HepG2 (cell line): Measurements from ENCODE around the gene PMVK. TPM values are rescaled to one million over a fixed set of nuclear protein-coding genes. Genes with fewer than 3 reads are reported as not detected.

Experiments
- ATRX ChIP-seq: sonication (generic); formaldehyde crosslinking; IDR thresholded peaks from 2 replicates; pipeline ENCODE4 v1.4.0; 2020; ENCODE audit warnings: missing genetic modification reagents, borderline replicate concordance
- DDIT3 ChIP-seq: sonication (generic); formaldehyde crosslinking; IDR thresholded peaks from 2 replicates; pipeline ENCODE4 v1.4.0; 2020; ENCODE audit warnings: mild to moderate bottlenecking, missing genetic modification reagents
- FOXA1 ChIP-seq, 2 experiments: fragments of 450-650 bp in 1 of 2; sonication (generic) in 1 of 2; formaldehyde crosslinking in 1 of 2; IDR thresholded peaks; 2 replicates each; pipeline versions ENCODE4 v1.4.0 to v1.6.1; 2016 to 2020; ENCODE audit warnings: missing genetic modification reagents in 1 of 2
- FOXK1 ChIP-seq: sonication (generic); formaldehyde crosslinking; IDR thresholded peaks from 2 replicates; pipeline ENCODE4 v1.4.0; 2020; ENCODE audit warnings: low read depth, missing genetic modification reagents, borderline replicate concordance
- FOXP1 ChIP-seq, 2 experiments: fragments of 450-650 bp in 1 of 2; IDR thresholded peaks; 2 replicates each; pipeline ENCODE4 v1.6.1; 2017 to 2018; ENCODE audit warnings: antibody characterized with exemption in 1 of 2
- KDM1A ChIP-seq: IDR thresholded peaks from 2 replicates; pipeline ENCODE4 v1.6.1; 2016; ENCODE audit warnings: missing compliant biosample characterization
- NONO ChIP-seq, 2 experiments: fragments of 450-650 bp in 1 of 2; sonication (generic) in 1 of 2; formaldehyde crosslinking in 1 of 2; IDR thresholded peaks in 1 of 2; conservative IDR thresholded peaks in 1 of 2; 2 replicates each; pipeline versions ENCODE4 v1.6.1 to v1.8.0; 2017 to 2022; ENCODE audit warnings: mild to moderate bottlenecking in 1 of 2, missing genetic modification reagents in 1 of 2, moderate library complexity in 1 of 2
- PATZ1 ChIP-seq: sonication (generic); formaldehyde crosslinking; IDR thresholded peaks from 2 replicates; pipeline ENCODE4 v1.4.0; 2020; ENCODE audit warnings: missing genetic modification reagents
- RARG ChIP-seq: sonication (generic); formaldehyde crosslinking; IDR thresholded peaks from 2 replicates; pipeline ENCODE4 v1.4.0; 2020; ENCODE audit warnings: low read depth, mild to moderate bottlenecking, missing genetic modification reagents
- REL ChIP-seq: sonication (generic); formaldehyde crosslinking; conservative IDR thresholded peaks from 2 replicates; pipeline ENCODE4 v1.8.0; 2022; ENCODE audit warnings: mild to moderate bottlenecking, missing genetic modification reagents, moderate library complexity
- SIX1 ChIP-seq: sonication (generic); formaldehyde crosslinking; IDR thresholded peaks from 2 replicates; pipeline ENCODE4 v1.4.0; 2020; ENCODE audit warnings: missing genetic modification reagents, borderline replicate concordance
- SMAD3 ChIP-seq: sonication (generic); formaldehyde crosslinking; IDR thresholded peaks from 2 replicates; pipeline ENCODE4 v1.4.0; 2020; ENCODE audit warnings: missing genetic modification reagents
- SRY ChIP-seq: sonication (generic); formaldehyde crosslinking; IDR thresholded peaks from 2 replicates; pipeline ENCODE4 v1.8.0; 2022; ENCODE audit warnings: mild to moderate bottlenecking, missing genetic modification reagents
- ZBTB3 ChIP-seq: sonication (generic); formaldehyde crosslinking; IDR thresholded peaks from 2 replicates; pipeline ENCODE4 v1.4.0; 2020; ENCODE audit warnings: low read depth, mild to moderate bottlenecking, moderate library complexity, missing genetic modification reagents, borderline replicate concordance
- ZBTB38 ChIP-seq: sonication (generic); formaldehyde crosslinking; IDR thresholded peaks from 2 replicates; pipeline ENCODE4 v1.5.1; 2020; ENCODE audit warnings: mild to moderate bottlenecking, missing genetic modification reagents
- ZFP41 ChIP-seq: sonication (generic); formaldehyde crosslinking; IDR thresholded peaks from 2 replicates; pipeline ENCODE4 v1.4.0; 2020; ENCODE audit warnings: mild to moderate bottlenecking, missing genetic modification reagents, borderline replicate concordance
- ZNF10 ChIP-seq: sonication (generic); formaldehyde crosslinking; IDR thresholded peaks from 2 replicates; pipeline ENCODE4 v1.4.0; 2020; ENCODE audit warnings: mild to moderate bottlenecking, low read depth, missing genetic modification reagents, borderline replicate concordance
- ZNF121 ChIP-seq: sonication (generic); formaldehyde crosslinking; IDR thresholded peaks from 2 replicates; pipeline ENCODE4 v1.5.0; 2020; ENCODE audit warnings: mild to moderate bottlenecking, missing genetic modification reagents
- ZSCAN29 ChIP-seq: sonication (generic); formaldehyde crosslinking; conservative IDR thresholded peaks from 2 replicates; pipeline ENCODE4 v1.4.0; 2020; ENCODE audit warnings: mild to moderate bottlenecking, missing genetic modification reagents
- polyA plus RNA-seq, 8 experiments: library from polyadenylated mRNA; depleted of rRNA in 3 of 8; stranded (reverse) in 7 of 8; unstranded in 1 of 8; fragments of >200 nt; fragmentation: Illumina TruSeq in 4 of 8; extraction: Trizol in 4 of 8; gene quantifications; 2 replicates each; pipeline versions ENCODE4 v1.2.1 to v1.2.3, GENCODE V29; 2011 to 2016; ENCODE audit warnings: low read depth in 4 of 8, missing spikeins in 1 of 8, mixed read lengths in 1 of 8; ENCODE audit not compliant: insufficient read depth in 1 of 8
- total RNA-seq, 5 experiments: library from RNA; depleted of rRNA; stranded (reverse); fragments of >200 nt; fragmentation: Illumina TruSeq; extraction: Trizol; gene quantifications; 2 replicates each; pipeline ENCODE4 v1.2.3, GENCODE V29; 2016; ENCODE audit warnings: low read depth in 1 of 5
- TF ChIP-seq, protein P1 (sequence below): sonication (generic); formaldehyde crosslinking; IDR thresholded peaks from 2 replicates; pipeline ENCODE4 v1.4.0; 2020; ENCODE audit warnings: missing genetic modification reagents
- TF ChIP-seq, protein P2 (sequence below): sonication (generic); formaldehyde crosslinking; IDR thresholded peaks from 2 replicates; pipeline ENCODE4 v1.5.1; 2020; ENCODE audit warnings: mild to moderate bottlenecking, missing genetic modification reagents, moderate library complexity

The PMVK gene
- total and polyA plus RNA-seq, 2 of the 13 experiments (the other 11 are each of a cell fraction or from before 2014, with no cell fraction given): 3.9 to 12.6 TPM

GRCh38 chr1:154938604-154939399 is 2.3 kb upstream of the PMVK start (continued):
- no peak for TF ChIP-seq ZBTB38 (CRISPR knock-in tag)
- TF ChIP-seq DDIT3: no peak
- TF ChIP-seq, protein P1, sequence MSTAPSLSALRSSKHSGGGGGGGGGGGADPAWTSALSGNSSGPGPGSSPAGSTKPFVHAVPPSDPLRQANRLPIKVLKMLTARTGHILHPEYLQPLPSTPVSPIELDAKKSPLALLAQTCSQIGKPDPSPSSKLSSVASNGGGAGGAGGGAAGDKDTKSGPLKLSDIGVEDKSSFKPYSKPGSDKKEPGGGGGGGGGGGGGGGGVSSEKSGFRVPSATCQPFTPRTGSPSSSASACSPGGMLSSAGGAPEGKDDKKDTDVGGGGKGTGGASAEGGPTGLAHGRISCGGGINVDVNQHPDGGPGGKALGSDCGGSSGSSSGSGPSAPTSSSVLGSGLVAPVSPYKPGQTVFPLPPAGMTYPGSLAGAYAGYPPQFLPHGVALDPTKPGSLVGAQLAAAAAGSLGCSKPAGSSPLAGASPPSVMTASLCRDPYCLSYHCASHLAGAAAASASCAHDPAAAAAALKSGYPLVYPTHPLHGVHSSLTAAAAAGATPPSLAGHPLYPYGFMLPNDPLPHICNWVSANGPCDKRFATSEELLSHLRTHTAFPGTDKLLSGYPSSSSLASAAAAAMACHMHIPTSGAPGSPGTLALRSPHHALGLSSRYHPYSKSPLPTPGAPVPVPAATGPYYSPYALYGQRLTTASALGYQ (CRISPR knock-in tag): no peak
- no peak for TF ChIP-seq SRY
- no peak for TF ChIP-seq FOXA1 (IDR thresholded peaks at IDR 0.05)
- TF ChIP-seq FOXA1 (CRISPR knock-in tag; IDR thresholded peaks at IDR 0.05): no peak
- no peak for TF ChIP-seq SMAD3 (CRISPR knock-in tag)
- TF ChIP-seq ATRX: no peak
- TF ChIP-seq ZBTB3 (CRISPR knock-in tag): no peak
- no peak for TF ChIP-seq ZNF10
- TF ChIP-seq ZFP41 (CRISPR knock-in tag): no peak
- no peak for TF ChIP-seq RARG (CRISPR knock-in tag)
- TF ChIP-seq ZNF121 (CRISPR knock-in tag): peak; percentile 97
- no peak for TF ChIP-seq ZSCAN29 (CRISPR knock-in tag)
- no peak for TF ChIP-seq PATZ1 (CRISPR knock-in tag)
- TF ChIP-seq FOXP1 (IDR thresholded peaks at IDR 0.05): no peak
- TF ChIP-seq FOXP1 (CRISPR knock-in tag; IDR thresholded peaks at IDR 0.05): no peak
- no peak for TF ChIP-seq REL (CRISPR knock-in tag)
- no peak for TF ChIP-seq KDM1A (CRISPR knock-in tag)
- TF ChIP-seq NONO (IDR thresholded peaks at IDR 0.05): no peak
- TF ChIP-seq NONO (CRISPR knock-in tag; conservative IDR thresholded peaks at IDR 0.05): peak; percentile 45; the same call in 1 of the 2 replicates
- no peak for TF ChIP-seq FOXK1 (CRISPR knock-in tag)
- TF ChIP-seq SIX1 (CRISPR knock-in tag): no peak
- TF ChIP-seq, protein P2, sequence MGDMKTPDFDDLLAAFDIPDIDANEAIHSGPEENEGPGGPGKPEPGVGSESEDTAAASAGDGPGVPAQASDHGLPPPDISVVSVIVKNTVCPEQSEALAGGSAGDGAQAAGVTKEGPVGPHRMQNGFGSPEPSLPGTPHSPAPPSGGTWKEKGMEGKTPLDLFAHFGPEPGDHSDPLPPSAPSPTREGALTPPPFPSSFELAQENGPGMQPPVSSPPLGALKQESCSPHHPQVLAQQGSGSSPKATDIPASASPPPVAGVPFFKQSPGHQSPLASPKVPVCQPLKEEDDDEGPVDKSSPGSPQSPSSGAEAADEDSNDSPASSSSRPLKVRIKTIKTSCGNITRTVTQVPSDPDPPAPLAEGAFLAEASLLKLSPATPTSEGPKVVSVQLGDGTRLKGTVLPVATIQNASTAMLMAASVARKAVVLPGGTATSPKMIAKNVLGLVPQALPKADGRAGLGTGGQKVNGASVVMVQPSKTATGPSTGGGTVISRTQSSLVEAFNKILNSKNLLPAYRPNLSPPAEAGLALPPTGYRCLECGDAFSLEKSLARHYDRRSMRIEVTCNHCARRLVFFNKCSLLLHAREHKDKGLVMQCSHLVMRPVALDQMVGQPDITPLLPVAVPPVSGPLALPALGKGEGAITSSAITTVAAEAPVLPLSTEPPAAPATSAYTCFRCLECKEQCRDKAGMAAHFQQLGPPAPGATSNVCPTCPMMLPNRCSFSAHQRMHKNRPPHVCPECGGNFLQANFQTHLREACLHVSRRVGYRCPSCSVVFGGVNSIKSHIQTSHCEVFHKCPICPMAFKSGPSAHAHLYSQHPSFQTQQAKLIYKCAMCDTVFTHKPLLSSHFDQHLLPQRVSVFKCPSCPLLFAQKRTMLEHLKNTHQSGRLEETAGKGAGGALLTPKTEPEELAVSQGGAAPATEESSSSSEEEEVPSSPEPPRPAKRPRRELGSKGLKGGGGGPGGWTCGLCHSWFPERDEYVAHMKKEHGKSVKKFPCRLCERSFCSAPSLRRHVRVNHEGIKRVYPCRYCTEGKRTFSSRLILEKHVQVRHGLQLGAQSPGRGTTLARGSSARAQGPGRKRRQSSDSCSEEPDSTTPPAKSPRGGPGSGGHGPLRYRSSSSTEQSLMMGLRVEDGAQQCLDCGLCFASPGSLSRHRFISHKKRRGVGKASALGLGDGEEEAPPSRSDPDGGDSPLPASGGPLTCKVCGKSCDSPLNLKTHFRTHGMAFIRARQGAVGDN (CRISPR knock-in tag): peak; percentile 5; the same call in 1 of the 2 replicates
